Activated CD4-positive, alpha-beta T cell treated with anti-CD3 and anti-CD28 coated beads, Interleukin-10, Interleukin-2, amounts not matched to agents 100 ng/mL and 50 ng/mL, durations not matched to agents 16 hours and 8 hours (primary cell): Measurements from ENCODE around the gene BGLAP.

Experiments
- DNase-seq: peaks from one replicate; pipeline ENCODE4 v3.0.0-alpha.2; 2020

Gene BGLAP

GRCh38 chr1:156259805-156260204 lies 17.8 kb downstream of the BGLAP start:
- no peak for DNase-seq

DNA sequence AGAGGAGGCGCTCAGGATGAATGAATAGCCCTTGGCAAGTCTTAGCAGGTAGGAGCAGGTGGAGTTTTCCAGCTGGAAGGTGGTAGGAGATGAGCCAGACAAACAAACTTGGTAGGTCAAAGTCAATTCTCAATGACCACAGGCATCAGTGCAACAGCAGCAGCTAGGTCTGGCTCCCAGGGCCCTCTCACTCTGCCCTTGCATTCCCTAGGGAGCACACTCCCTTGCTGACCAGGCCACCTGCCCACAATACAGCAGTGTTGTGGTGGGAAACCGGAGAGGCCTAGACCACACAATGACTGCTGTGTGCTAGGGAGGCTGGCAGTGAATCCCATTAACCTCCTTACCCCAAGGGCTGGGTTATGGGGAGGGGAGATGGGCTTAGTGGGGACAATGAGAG lies 18.9 kb downstream of the BGLAP start:
- no peak for DNase-seq

DNA sequence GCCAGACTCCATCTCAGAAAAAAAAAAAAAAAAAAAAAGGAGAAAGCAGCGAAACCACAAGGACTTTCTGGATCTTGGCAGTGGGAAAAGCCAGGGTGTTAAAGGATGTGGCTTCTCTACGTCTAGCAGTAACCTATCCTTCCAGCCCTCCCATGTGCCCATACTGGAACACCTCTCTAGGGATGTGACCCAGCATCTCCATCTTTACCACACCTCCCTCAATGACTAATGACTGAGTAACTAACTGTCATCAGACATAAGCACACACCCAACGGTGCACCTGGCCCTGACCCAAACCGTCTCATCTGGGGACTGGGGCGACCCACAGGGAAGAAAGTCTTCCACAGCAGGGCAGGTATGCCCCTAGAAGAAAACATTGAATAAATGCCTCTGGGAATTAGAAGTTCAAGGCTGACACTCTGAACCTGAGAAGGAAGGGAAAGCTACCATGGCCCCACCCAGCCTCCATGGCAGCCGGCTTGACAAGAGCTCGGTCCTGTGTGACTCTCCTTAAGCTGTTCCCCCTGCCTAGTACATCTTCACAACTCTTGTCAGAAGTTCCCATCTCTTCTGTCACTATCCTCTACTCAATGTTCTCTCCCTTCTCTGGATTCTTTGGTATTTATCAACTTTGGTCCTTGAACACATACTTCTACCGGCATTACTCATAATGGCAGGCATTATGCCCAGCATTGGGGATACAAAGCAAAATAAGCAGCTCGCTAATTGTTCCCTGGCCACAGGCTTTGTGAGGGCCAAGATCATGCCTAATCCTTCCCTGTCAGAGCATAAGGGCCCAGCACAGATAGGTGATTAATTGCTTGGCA lies 20.7 kb downstream of the BGLAP start:
- DNase-seq, result no peak

GRCh38 chr1:156263288-156263655 lies 21.3 kb downstream of the BGLAP start:
- DNase-seq, result no peak

- DNase-seq, result no peak
These were observed 24.1 kb downstream of the BGLAP start for GRCh38 chr1:156266051-156266450.

- no peak for DNase-seq
These were observed 26.4 kb downstream of the BGLAP start for GRCh38 chr1:156268336-156268735.

- DNase-seq, result no peak
These were observed 28.3 kb downstream of the BGLAP start for GRCh38 chr1:156270314-156270713.

GRCh38 chr1:156276532-156276931 lies 34.5 kb downstream of the BGLAP start:
- DNase-seq, result no peak

- DNase-seq, result no peak
These were observed 35.0 kb downstream of the BGLAP start for GRCh38 chr1:156276966-156277381.

- no peak for DNase-seq
These were observed 37.9 kb downstream of the BGLAP start for GRCh38 chr1:156279837-156280236.

DNA sequence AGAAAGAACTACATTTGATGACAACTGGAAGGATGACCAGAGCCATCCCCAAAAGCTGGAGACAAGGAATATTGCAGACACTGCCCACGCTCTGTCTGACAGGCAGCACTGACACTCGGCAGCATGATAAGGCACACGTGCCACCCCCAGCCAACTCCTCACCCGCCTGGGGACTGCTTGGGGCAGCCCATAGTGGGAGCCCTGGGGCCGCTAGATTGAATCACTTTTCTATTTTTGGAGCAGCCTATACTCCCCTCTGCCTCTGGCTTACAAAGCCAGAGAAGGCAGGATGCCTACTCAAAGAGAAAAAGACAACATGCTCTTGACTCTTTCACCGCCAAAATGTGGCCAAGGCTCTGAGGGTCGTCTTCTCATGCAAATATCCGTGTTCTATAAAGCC lies 39.3 kb downstream of the BGLAP start:
- peak; percentile 73 for DNase-seq

DNA sequence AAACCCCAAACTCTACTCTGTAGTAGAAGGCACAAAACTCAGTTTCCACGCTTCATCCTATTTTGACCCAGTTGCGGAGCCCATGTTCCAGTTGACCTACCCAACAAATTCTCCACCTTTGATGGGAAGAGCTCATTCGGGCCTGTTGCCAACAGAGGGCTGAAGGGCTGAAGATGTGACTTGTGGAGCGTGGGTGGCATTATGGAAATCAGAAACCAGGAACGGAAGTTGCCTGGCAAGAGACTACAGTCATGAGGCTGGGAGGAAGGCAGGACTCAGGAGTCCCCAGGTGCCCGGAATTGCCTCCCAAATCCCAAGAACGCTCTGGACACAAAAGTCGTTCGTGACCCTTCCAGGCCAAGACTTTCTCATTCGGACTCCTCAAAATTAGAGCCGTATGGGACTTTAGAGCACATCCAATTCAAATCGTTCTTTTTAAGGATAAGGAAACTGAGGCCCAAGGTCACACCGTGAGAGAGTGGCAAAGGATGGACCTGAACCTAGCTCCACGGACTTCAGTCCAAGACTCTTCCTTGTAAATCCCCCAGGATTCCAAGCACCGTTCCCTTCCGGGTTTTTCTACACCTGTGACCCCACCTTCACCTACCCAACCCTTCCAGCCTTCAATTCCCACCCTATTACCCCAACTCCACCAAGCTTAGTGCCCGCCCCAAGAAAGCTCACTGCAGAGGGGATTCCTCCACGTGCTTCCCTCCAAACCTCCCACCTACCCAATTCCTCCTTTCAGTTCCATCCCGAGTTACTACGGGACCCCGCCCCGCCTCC lies 39.9 kb downstream of the BGLAP start:
- DNase-seq, result peak; percentile 56

- peak; percentile 99 for DNase-seq
These were observed 40.7 kb downstream of the BGLAP start, which contains the start of gene SMG5 for GRCh38 chr1:156282479-156283222. Gene SMG5 (minus strand): TSS chr1:156282825. CDS start chr1:156282680, 145 bp downstream.

- no peak for DNase-seq
These were observed 41.5 kb downstream of the BGLAP start for GRCh38 chr1:156283521-156283920.

- no peak for DNase-seq
These were observed 42.1 kb downstream of the BGLAP start, which contains the start of gene TMEM79 for GRCh38 chr1:156284112-156284511. Gene TMEM79 (plus strand): TSS chr1:156284325. CDS start chr1:156285227, 902 bp downstream.

- no peak for DNase-seq
These were observed 42.8 kb downstream of the BGLAP start for GRCh38 chr1:156284757-156285156.

GRCh38 chr1:156285437-156285836 lies 43.5 kb downstream of the BGLAP start:
- no peak for DNase-seq

DNA sequence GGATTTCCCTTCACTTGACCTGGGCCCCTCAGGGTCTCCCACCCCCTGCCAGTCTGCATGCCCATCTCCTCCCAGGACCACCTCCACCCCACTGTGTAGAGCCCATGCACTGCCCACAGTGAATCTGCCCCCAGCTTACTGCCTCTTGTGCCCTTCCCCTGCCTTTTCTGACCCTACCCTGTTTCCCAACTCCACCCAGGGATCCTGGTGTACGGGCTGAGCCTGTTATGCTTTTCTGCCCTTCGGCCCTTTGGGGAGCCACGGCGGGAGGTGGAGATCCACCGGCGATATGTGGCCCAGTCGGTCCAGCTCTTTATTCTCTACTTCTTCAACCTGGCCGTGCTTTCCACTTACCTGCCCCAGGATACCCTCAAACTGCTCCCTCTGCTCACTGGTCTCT lies 44.1 kb downstream of the BGLAP start:
- no peak for DNase-seq

GRCh38 chr1:156289857-156290256 lies 47.9 kb downstream of the BGLAP start:
- no peak for DNase-seq

- peak; percentile 18 for DNase-seq
These were observed 49.5 kb downstream of the BGLAP start for GRCh38 chr1:156291226-156292061.
